Stimulated activated naive CD4-positive, alpha-beta T cell (primary cell): ENCODE results near the gene SYT14.
A peak's percentile ranks its signal among the peaks of the same experiment; 100 is the strongest.
"Not testable (repeated sequence)": the region's sequence is repeated elsewhere in the genome, so short reads cannot be mapped to it uniquely, and the experiment has no call there.

Experiments used
- DNase-seq, 6 experiments: peaks; one replicate each; lab custom pipeline; 2025; lab: John Stamatoyannopoulos, UW

The SYT14 gene

GRCh38 chr1:210117681-210118170 is 179.7 kb downstream of the SYT14 start:
- DNase-seq: no peak

DNA sequence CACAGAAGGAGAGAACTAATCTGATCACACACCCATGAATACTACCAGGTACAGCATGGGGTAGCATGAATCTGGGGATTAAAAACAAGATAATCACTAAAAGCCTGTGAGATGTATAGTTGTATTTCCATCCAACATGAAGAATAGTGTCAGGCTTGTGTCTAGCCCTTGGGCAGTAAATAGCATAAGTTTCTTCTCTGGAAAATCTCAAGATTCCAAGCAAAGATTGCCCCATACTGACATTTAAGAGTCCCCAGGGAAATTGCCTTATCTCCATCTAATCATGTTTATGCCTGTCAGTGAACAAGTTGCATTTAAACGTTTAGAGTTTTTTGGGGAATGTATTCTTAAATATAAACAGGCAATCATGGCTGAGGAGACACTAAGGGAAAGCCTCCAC is 185.4 kb downstream of the SYT14 start:
- no peak for DNase-seq

GRCh38 chr1:210123924-210124589 is 186.0 kb downstream of the SYT14 start:
- no peak for DNase-seq

DNA sequence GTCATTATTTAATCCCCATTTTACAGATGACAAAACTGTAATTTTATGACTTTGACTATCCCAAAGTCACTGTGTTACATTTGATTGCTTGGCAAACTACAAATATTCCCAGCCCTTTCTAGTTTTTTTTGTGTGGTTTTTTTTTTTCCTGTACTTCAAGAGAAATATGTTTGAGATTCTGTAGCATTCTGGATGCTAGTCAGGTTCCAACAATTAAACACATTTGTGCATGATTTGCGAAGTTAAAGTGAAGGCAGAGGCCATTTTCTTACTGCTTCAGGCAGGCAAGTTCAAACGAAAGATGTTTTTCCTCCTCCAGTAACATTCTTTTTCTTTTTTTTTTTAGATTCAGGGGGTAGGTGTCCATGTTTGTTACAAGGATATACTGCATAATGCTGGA is 186.7 kb downstream of the SYT14 start:
- no peak for DNase-seq

DNA sequence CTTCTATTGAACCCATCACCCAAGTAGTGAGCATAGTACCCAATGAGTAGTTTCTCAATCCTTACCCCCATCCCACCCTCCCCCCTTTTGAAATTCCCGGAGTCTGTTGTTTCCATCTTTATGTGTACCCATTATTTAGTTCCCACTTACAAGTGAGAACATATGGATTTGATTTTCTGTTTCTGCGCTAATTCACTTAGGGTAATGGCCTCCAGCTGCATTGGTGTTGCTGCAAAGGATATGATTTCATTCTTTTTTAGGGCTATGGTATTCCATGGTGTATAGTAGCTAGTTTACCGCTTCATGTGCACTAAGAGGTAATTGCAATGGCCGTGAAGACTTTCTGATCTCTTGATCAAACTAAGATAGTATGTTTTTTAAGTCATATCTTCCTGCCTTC is 187.1 kb downstream of the SYT14 start:
- no peak for DNase-seq

DNA sequence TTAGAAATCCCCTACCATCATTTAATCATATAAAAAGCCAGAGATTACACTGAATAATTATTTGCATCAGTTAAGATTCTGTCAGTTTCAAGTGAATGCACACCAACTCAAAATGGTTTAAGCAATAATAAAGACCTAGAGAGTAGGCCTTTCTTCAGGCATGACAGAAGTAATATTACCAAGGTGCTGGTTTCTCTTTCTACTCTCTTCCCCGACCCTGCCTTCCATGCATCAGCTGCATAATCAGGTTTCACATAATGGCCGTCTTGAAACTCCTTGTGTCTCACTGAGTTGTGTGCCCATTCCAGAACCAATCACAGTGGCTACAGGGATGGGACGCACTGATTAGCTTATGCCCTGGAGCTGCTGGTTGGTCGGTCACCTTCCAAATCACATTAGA is 191.1 kb downstream of the SYT14 start:
- DNase-seq: no peak

DNA sequence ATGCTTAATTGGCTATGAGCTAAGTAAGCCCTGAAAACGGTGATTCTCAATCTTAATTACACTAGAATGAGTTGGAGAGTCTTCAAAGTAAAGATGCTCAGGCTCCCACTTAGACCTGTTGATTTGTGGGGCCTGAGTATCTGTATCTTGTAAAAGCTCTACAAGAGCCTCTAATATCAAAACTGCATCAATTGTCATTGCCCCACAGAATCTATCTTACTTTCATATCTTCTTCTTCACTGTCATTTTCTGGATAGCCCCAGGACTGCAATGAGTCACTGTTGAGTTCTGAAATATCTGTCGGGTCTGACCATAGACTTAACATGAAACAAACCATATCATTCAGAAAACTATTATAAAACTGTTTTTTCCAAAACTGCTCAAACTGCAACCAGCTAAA is 191.7 kb downstream of the SYT14 start:
- DNase-seq: no peak

GRCh38 chr1:210132582-210132981 is 194.6 kb downstream of the SYT14 start:
- no peak for DNase-seq

- peak in 1 of 6 experiments; percentile 1 for DNase-seq
Observed at GRCh38 chr1:210143465-210144062, 205.5 kb downstream of the SYT14 start.

DNA sequence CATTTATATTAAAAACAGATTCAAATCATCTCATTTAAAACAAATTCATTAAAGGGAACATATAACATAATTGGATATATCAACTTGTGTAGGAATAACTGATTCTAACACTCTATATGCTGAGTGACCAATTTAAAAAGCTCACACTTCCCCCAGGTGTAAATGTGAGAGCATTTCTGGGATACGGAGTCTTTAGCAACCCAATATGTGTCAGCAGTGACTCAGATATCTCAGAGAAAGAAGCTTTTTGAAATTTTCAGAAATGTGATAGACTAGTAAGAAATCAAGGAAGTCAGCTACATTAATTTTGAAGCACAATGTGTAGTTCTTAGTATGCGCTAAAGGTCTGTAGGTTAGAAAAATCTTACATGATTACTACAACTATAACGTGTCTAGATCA is 206.7 kb downstream of the SYT14 start:
- no peak for DNase-seq

GRCh38 chr1:210151052-210151672 is 213.1 kb downstream of the SYT14 start:
- DNase-seq: no peak

- no peak for DNase-seq
Observed at GRCh38 chr1:210159211-210159610, 221.2 kb downstream of the SYT14 start.

DNA sequence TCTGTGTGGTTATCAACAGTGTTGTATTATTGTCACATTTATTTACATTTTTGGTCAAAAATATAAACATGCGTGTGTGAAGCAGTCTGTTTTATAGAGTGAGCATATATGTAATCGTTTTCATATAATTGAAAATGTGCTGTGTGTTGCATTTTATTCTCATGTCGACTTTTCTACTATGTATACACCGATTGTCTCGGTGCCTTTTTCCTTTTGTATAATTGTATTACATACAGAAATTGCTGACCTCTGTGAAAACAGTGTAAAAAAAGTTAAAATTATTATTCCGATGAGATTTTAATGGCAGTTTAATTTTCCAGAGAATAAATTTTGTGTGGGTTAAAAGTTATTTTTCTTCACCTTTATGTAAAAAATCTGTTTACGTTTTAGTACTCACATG is 232.2 kb downstream of the SYT14 start:
- DNase-seq: no peak

- DNase-seq: no peak
Observed at GRCh38 chr1:210174133-210174532, 236.1 kb downstream of the SYT14 start.

GRCh38 chr1:210185063-210185462 is 247.0 kb downstream of the SYT14 start:
- DNase-seq: no peak

- not testable (repeated sequence) for DNase-seq
Observed at GRCh38 chr1:210187849-210188606, 250.0 kb downstream of the SYT14 start.

- no peak for DNase-seq
Observed at GRCh38 chr1:210189426-210189825, 251.4 kb downstream of the SYT14 start.

DNA sequence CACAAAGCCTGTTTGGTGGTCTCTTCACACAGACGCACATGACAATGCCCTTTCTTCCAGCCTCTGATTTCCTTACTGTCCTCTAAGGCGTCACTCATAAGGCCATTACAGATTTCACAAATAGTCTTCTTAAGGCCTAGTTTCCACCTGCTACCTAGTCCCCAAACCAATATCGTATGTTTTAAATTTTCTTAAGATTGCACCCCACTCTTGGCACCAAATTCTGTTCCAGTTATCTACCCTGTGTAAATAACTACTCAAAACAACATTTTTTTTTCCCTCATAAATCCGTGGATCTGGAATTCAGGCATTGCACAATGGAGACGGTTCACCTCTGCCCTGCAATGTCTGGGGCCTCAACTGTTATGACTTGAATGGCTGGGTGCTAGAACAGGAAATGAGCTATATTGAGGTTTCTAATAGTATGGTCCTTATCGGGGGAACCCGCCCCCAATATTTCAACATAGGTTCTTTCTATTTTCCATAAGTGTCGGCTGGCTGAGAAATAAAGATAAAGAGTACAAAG is 257.7 kb downstream of the SYT14 start:
- DNase-seq: no peak

DNA sequence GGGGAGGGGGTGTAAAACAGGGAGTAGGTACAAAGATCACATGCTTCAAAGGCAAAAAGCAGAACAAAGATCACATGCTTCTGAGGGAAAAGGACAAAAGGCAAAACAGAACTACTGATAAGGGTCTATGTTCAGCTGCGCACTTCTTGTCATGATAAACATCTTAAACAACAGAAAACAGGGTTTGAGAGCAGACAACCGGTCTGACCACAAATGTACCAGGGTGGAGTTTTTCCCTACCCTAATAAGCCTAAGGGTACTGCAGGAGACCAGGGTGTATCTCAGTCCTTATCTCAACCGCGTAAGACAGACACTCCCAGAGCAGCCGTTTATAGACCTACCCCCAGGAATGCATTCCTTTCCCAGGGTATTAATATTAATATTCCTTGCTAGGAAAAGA is 258.2 kb downstream of the SYT14 start:
- not testable (repeated sequence) for DNase-seq

DNA sequence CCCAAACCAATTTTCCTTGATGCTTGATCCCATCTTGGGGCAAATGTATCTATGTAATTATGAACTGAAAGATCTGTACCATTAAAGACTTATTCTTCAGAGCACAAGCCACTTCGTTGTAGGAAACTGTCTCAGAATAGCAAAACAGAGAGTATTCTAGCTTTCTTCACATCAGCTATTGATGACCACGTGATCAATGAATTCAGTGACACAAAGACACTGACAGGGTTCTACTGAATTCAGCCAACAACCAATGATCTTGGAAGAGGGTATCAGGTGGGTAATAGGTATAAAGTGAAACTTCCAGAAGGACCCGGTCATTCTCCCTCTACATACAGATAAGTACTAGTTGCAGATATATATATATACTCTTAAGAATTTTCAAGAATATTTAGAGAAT is 260.8 kb downstream of the SYT14 start:
- DNase-seq: no peak

DNA sequence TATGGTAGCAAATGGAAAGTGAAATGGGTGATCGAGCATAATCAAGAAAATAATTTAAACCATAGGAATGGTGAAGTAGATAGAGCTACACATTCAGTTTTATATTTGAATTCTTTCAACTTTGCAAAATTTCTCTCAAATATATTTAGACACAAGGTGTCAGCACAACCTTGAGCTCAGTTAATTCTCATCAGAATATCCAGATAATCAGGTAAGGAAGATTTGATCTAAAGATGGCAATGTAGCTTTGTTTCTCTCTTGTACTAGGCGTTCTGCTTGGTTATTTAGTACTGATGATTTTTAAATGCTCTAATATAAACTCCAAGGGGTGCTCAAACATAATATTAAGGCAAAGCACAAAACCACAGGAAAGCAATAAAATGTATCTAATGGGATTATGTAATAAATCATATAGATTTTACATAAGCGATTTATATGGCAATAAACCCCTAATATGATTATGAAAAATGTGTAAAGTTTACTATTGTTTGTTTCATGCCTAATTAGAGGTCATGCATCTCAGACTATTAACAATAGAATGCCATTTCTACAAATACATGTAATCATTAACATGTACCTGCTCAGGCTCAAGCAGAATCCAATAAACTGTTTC is 262.2 kb downstream of the SYT14 start:
- DNase-seq: no peak

DNA sequence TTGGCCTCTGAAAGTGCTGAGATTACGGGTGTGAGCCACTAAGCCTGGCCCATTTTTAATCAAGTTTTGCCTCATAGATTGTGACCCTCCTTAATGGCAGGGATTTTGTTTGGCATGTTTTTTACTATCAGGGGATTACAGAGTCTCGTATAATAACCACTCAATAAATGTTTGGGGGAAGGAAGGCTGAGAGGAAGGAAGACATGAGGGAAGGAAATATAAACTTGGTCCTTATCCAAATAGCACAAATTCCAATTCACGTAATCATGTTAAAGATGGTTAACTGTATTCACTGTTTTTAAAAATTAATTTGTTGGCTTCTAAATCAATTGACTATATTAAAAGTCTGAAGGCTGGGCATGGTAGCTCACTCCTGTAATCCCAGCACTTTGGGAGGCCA is 263.7 kb downstream of the SYT14 start:
- DNase-seq: no peak
